HG03097 (cell line): Measurements from ENCODE around the gene POLDIP2.
A peak's percentile ranks its signal among the peaks of the same experiment; 100 is the strongest.

Source experiments
- ATAC-seq: cut with Tn5 transposase; IDR thresholded peaks from one replicate; pipeline ENCODE4 v1.9.1; 2021; ENCODE audit not compliant: unreplicated experiment, low FRiP score

Gene POLDIP2

DNA sequence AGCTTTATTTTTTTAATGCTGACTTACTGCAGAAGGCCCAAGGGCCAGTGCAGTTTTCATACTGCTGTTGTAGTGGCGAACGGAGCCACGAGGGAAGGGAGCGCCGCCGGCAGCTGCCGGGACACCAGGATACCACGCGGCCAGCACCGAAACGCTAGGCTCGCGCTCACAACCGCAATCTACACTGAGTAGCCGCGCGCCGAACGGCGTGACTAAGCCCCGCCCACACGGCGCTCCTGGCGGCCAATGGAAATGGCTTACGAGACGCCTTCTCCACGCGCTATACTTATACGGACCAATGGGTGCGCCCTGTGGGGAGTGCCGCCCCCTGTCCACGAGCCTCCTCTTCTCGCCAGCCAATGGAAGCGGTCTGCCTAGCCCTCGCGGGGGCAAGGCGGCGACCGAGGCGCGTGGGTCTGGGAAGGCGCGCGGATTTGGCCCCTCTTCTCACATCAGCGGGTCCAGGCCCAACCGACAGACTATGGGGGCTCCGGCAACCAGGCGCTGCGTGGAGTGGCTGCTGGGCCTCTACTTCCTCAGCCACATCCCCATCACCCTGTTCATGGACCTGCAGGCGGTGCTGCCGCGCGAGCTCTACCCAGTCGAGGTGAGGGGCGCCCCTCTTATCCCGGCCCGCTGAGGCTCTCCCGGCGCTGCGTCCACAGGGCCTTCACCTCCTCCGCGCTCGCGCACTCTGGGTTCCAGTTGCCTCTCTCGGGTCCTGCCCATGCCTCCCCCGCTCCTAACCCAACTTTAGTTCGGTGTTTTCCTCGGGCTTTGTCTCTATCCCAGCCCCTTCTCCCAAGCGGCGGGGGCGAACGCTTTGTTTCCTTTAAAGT, 38.3 kb downstream of the POLDIP2 start, which contains the start of gene TMEM97:
TSS of gene TMEM97 (plus strand) at position 442 of the 839 bp plus-strand sequence. CDS start at position 482, 40 bp downstream.
- ATAC-seq: peak; percentile 92

DNA sequence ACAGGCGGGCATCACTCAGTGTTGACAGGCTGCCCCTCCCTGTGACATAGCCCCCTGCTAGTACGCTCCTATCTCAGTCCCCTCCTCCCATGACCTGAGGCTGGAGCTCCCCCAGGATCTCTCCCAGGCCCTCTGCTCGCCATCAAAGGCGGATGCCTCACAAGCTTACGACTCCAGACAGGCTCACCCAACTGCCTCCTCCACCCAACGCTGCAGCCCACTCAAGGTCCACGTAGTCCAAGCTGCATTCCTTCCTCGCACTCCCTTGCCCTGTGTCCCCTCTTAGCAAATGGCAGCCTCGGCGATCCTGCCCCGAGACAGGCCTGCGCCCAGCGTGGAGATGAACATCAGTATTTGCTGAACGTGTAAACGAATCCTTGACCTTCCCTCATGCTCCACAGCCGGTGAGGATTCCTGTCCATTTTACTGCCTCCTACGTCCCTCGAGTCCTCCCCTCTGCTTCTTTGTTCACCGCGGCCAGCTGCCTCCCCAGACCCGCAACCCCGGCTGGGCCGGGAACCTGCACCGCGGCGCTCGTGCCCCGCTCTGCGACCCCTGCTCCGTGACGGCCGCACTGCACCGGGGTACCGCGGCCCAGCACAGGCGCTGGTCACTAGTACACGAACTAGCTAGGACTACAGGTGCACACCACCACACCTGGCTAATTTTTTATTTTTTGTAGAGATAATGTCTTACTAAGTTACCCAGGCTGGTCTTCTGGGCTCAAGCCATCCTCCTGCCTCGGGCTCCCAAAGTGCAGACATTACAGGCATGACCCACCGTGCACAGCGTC, 39.2 kb downstream of the POLDIP2 start:
- no peak for ATAC-seq

DNA sequence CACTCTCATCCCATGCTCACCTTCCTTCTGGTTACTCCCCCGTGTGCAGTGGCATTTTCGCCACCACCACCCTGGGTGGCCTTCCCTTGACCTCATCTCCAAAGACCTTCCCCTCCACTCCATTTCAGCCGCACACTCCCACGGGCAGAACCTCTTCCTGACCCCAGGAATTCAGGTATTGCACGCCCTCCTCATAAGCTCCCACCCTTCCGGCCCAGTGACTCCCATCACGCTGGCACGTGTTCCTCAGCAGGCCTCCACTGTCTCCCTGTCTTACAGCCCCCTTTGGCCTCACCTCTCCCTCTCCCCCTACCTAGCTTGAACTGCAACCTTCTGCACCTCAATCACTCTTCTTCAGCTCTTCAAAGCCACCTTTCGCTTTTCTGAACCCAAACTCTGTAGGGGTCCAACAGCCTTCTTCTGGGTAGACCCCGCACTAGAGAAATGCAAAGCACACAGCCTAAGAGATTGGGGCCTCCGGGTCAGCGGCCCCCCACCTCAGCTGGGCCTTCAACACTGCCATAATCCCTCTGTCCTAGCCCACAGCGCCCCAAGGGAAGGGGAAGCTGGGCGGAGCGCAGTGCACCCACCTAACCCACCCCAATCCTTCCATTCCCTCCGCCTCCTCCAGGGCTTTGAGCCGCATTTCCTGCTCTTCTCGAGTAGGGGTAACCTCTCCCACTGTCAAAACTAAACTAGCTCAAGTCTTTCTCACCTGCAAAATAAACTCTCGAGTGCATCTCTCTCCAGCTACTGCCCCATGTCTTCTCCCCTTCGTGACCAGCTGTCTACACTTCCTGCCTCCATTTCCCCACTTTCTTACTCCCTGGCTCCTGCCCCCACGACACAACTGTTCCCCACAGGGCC, 40.0 kb downstream of the POLDIP2 start:
- no peak for ATAC-seq

DNA sequence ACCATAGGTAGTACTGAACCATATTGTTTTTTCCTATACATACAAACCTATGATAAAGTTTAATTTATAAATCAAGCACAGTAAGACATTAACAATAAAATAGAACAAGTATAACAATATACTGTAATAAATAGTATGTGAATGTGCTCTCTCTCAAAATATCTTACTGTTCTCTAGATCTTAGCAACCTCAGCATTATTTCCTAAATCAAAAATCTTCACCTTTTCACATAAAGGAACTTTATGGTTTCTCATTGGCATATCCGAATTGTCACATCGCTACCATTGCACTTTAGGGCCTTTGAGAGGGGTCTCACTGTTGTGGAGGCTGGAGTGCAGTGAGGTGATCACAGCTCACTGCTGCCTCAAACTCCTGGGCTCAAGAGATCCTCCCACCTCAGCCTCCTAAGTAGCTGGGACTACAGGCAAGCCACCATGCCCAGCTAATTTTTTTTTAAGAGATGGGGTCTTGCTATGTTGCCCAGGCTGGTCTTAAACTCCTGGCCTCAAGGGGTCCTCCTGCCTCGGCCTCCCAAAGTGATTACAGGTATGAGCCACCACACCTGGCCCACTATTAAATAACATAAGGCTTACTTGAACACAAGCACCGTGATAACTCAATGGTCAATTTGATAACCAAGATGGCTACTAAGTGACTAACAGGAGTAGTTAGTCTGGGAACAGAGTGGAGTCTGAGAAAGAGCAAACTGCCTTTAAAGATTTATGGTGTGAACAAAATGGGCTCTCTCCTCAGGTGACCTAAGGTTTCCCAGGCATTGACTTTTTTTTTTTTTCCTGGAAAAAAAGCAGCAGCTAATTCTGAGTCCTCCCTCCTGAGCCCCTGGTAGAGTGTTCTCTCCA, 41.3 kb downstream of the POLDIP2 start:
- no peak for ATAC-seq

DNA sequence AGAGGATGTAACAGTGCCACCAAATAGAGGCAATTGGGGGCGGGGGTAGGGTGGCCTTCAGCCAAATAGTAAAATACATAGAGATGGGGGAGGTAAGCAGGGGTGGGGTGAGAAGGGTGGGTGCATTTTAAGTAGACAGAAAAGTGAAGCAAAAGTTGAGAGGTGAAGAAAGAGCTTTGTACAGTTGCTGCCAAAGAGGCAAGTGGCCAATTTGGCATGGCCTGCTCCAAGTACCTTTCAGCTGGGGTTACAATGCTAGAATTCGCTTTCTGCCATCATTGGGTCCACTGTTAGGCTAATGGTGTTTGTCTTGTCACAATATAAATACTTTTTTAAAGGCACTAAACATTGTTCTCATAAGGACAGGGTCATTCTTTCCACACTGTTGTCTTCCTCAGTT, 43.5 kb downstream of the POLDIP2 start:
- no peak for ATAC-seq

DNA sequence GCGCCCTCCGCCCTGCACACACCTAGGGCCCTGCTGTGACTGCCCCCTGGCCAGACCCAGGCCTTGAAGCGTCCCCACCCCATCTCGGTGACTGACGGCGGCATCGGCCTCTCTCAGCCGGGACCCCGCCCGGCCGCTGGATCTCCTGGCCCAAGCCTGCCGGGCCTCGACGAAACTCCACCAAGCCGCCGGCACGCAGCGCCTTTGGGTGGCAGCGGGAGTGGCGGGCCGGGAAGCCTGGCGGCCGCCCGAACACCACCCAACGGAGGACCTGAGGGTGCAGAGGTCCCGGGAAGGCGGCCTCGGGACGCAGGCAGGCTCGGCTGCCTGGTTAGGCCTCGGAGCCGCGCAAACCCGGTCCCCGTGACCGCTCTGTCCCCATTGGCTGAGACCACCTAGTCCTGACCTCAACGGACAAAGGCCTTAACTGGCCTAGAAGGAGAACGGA, 50.3 kb downstream of the POLDIP2 start:
- ATAC-seq: no peak

DNA sequence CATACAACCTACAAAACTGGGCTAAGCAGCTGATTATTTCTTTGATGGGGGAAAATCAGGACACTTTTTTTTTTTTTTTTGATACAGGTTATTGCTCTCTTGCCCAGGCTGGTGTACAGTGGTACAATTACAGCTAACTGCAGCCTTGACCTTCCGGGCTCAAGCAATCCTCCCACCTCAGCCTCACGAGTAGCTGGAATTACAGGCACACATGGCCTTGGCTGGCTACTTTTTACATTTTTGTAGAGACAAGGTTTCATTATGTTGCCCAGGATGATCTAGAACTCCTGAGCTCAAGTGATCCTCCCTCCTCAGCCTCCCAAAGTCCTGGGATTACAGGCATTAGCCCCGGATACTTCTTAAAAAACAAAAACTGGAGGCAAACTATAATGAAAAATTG, 58.9 kb downstream of the POLDIP2 start:
- ATAC-seq: no peak
